C4-2B (cell line): ENCODE results near the gene ANAPC5.

Experiments used
- CTCF ChIP-seq: fragments of 450-650 bp; conservative IDR thresholded peaks from 2 replicates; pipeline ENCODE4 v1.5.1; 2017; ENCODE audit warnings: mild to moderate bottlenecking
- ZFX ChIP-seq: fragments of 450-650 bp; IDR thresholded peaks from 2 replicates; pipeline ENCODE4 v1.6.1; 2017

GRCh38 chr12:121398355-121398754, 46.1 kb upstream of the ANAPC5 start:
- no peak for TF ChIP-seq CTCF
- no peak for TF ChIP-seq ZFX
